Tibial nerve (tissue), 4 donors: Measurements from ENCODE around the gene TEKTIP1. TPM values are rescaled to one million over a fixed set of nuclear protein-coding genes. Genes with fewer than 3 reads are reported as not detected.

Experiments used
- DNase-seq, 2 donors: peaks; one replicate each; pipeline ENCODE4 v3.0.0-alpha.2; 2019; ENCODE audit warnings: low spot score in 2 of 2
- H3K27ac ChIP-seq, 4 donors: fragments of 200-600 bp; sonication (generic) in 3 of 4; one replicate each; pipeline ENCODE4 v1.5.1; 2017 to 2019; ENCODE audit warnings: mild to moderate bottlenecking in 1 of 4
- H3K27me3 ChIP-seq, 2 donors: fragments of 200-600 bp; sonication (generic) in 1 of 2; one replicate each; pipeline versions ENCODE4 v1.5.1 to v1.6.0; 2017 to 2019
- H3K36me3 ChIP-seq, 3 donors: fragments of 200-600 bp; sonication (generic); one replicate each; pipeline ENCODE4 v1.5.1; 2018 to 2019
- H3K4me1 ChIP-seq, 4 donors: fragments of 200-600 bp; sonication (generic) in 3 of 4; one replicate each; pipeline ENCODE4 v1.5.1; 2017 to 2019
- H3K4me3 ChIP-seq, 4 donors: fragments of 200-600 bp; sonication (generic) in 3 of 4; one replicate each; pipeline ENCODE4 v1.5.1; 2017 to 2019; ENCODE audit warnings: mild to moderate bottlenecking in 1 of 4, moderate library complexity in 1 of 4
- H3K9me3 ChIP-seq, 4 donors: fragments of 200-600 bp; sonication (generic) in 3 of 4; one replicate each; pipeline ENCODE4 v1.5.1; 2017 to 2019
- EP300 ChIP-seq, 2 donors: sonication (generic); formaldehyde crosslinking; IDR thresholded peaks; one replicate each; pipeline ENCODE4 v1.6.1; 2017; ENCODE audit warnings: antibody characterized with exemption in 2 of 2, mild to moderate bottlenecking in 1 of 2
- POLR2A ChIP-seq, 2 donors: fragments of 450-650 bp; IDR thresholded peaks; one replicate each; pipeline ENCODE4 v1.6.1; 2017; ENCODE audit warnings: antibody characterized with exemption in 2 of 2, mild to moderate bottlenecking in 2 of 2, moderate library complexity in 2 of 2
- WGBS, 2 donors: methylation state at CpG; one replicate each; pipeline ENCODE4 v1.1.5; 2018; 5-methylcytosine and 5-hydroxymethylcytosine counted together
- total RNA-seq, 4 donors: library from RNA; depleted of rRNA; stranded (reverse); fragments of >200 nt; gene quantifications; one replicate each; pipeline ENCODE4 v1.1.0, GENCODE V29; 2016
- TF ChIP-seq, protein P1 (sequence below), 5 experiments: fragments of 200-600 bp in 3 of 5; fragments of 450-650 bp in 2 of 5; sonication (generic) in 3 of 5; IDR thresholded peaks; one replicate each; pipeline ENCODE4 v1.5.1; 2016 to 2019; ENCODE audit warnings: antibody characterized with exemption in 5 of 5, mild to moderate bottlenecking in 3 of 5, moderate library complexity in 2 of 5

Gene TEKTIP1
- total RNA-seq, 4 donors from 2014 or later = 2.4 TPM; not detected in 3

GRCh38 chr19:3537438-3538240, 1.3 kb upstream of the TEKTIP1 start:
- Histone ChIP-seq H3K36me3 (peaks cover 10 to 52% (median 17%) of the 10 kb centered on the region in 3 donors), H3K4me3 (peak overlapping the region in 3 of 4 donors; percentile 11 to 41 (median 13)), H3K4me1 (peaks cover 0 to 42% (median 30%) of the 10 kb centered on the region in 4 donors), H3K9me3 (no peaks in the 10 kb centered on the region), H3K27ac (peak overlapping the region; percentile 82 to 96 (median 90)), H3K27me3 (no peaks in the 10 kb centered on the region)
- no peak for DNase-seq
- TF ChIP-seq, protein P1, sequence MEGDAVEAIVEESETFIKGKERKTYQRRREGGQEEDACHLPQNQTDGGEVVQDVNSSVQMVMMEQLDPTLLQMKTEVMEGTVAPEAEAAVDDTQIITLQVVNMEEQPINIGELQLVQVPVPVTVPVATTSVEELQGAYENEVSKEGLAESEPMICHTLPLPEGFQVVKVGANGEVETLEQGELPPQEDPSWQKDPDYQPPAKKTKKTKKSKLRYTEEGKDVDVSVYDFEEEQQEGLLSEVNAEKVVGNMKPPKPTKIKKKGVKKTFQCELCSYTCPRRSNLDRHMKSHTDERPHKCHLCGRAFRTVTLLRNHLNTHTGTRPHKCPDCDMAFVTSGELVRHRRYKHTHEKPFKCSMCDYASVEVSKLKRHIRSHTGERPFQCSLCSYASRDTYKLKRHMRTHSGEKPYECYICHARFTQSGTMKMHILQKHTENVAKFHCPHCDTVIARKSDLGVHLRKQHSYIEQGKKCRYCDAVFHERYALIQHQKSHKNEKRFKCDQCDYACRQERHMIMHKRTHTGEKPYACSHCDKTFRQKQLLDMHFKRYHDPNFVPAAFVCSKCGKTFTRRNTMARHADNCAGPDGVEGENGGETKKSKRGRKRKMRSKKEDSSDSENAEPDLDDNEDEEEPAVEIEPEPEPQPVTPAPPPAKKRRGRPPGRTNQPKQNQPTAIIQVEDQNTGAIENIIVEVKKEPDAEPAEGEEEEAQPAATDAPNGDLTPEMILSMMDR (IDR thresholded peaks at IDR 0.05) = no peak
- no peak for TF ChIP-seq POLR2A (IDR thresholded peaks at IDR 0.05)
- TF ChIP-seq EP300 (IDR thresholded peaks at IDR 0.05) = no peak
- WGBS, 2 donors = 64 to 74% methylated on average over 22 of the region's 22 CpGs

DNA sequence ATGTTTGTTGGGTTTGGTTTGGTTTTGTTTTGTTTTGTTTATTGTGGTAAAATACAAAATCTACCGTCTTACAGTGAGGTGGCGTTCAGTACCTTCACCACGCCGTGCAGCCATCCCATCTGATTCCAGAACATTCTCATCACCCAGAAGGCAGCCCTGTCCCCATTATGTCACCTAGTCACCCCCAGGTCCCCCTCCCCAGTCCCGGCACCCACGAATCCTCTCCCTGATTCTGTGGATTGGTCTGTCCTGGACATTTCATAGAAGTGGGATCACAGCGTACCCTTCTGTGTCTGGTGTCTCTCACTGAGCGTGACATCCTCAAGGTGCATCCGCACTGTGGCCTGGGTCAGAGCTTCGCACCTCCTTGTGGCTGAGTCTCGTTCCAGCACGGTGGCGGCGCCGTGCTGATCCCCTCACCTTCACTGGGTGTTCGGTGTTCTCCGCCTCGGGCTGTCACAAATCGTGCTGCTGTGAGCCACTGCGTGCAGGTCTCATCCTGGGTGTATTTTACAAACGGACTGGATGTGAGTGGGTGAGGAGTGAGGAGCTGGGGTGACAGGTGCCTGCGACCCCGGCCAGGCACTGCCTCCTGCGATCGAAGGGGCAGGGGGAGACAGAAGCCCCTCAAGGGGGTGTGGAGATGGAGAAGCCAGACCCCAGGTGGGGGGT, 580 bp upstream of the TEKTIP1 start:
- Histone ChIP-seq H3K27me3 (no peaks in the 10 kb centered on the region), H3K9me3 (no peaks in the 10 kb centered on the region), H3K27ac (peak overlapping the region; percentile 82 to 96 (median 90)), H3K4me1 (peaks cover 0 to 48% (median 30%) of the 10 kb centered on the region in 4 donors), H3K36me3 (peaks cover 7 to 52% (median 12%) of the 10 kb centered on the region in 3 donors), H3K4me3 (no peak overlapping the region)
- TF ChIP-seq, protein P1 (IDR thresholded peaks at IDR 0.05) = no peak
- TF ChIP-seq EP300 (IDR thresholded peaks at IDR 0.05) (no peak), POLR2A (IDR thresholded peaks at IDR 0.05) (no peak)
- 77 to 83% methylated on average over 24 to 25 of the region's 25 CpGs for WGBS, 2 donors
- DNase-seq = no peak

DNA sequence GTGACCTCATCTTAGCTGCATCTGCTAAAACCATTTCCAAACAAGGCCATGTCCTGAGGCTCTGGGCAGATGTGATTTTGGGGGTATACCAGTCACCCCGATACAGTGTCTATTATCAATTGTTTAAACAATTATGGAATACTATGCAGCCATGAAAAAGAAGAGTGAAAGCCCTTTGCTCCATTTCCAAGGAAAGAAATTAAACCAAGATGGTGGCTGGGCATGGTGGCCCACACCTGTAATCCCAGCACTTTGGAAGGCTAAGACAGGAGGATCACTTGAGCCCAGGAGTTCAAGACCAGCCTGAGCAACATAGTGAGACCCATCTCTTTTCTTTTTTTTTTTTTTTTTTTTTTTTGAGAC, 763 bp downstream of the TEKTIP1 start:
- Histone ChIP-seq H3K36me3 (peaks cover 5 to 52% (median 6%) of the 10 kb centered on the region in 3 donors), H3K27ac (peak overlapping the region in 3 of 4 donors; percentile 13 to 96 (median 82))
- 94 to 95% methylated on average over 1 of the region's 1 CpG for WGBS, 2 donors

GRCh38 chr19:3543150-3544057, 4.4 kb downstream of the TEKTIP1 start:
- Histone ChIP-seq H3K27me3 (no peaks in the 10 kb centered on the region), H3K27ac (peak overlapping the region in 2 of 4 donors; percentile 28 to 58), H3K4me3 (no peak overlapping the region), H3K4me1 (peaks cover 0 to 51% (median 14%) of the 10 kb centered on the region in 4 donors), H3K36me3 (peaks cover 0 to 57% (median 6%) of the 10 kb centered on the region in 3 donors), H3K9me3 (no peaks in the 10 kb centered on the region)
- TF ChIP-seq EP300 (IDR thresholded peaks at IDR 0.05) (no peak), POLR2A (IDR thresholded peaks at IDR 0.05) (no peak)
- TF ChIP-seq, protein P1 (IDR thresholded peaks at IDR 0.05) = no peak
- DNase-seq = no peak
- 78 to 84% methylated on average over 29 of the region's 47 CpGs for WGBS, 2 donors

More for the DNA sequence above, 763 bp downstream of the TEKTIP1 start:
- Histone ChIP-seq H3K4me1 (peaks cover 0 to 61% (median 30%) of the 10 kb centered on the region in 4 donors), H3K9me3 (no peaks in the 10 kb centered on the region), H3K4me3 (no peak overlapping the region), H3K27me3 (no peaks in the 10 kb centered on the region)
- no peak for DNase-seq
- TF ChIP-seq EP300 (IDR thresholded peaks at IDR 0.05) = no peak
- TF ChIP-seq, protein P1 (IDR thresholded peaks at IDR 0.05) = no peak
- no peak for TF ChIP-seq POLR2A (IDR thresholded peaks at IDR 0.05)
